HEK293 (cell line): ENCODE data around the gene TUT1.

Experiments
- CTCF ChIA-PET: fragments of 350-600 bp; formaldehyde crosslinking; extraction: SDS; loops from one replicate; lab custom pipeline; 2021; ENCODE audit warnings: antibody characterized with exemption; lab: Yijun Ruan, JAX
- POLR2A ChIA-PET: fragments of 300-600 bp; formaldehyde crosslinking; extraction: SDS; loops from one replicate; lab custom pipeline; 2020; ENCODE audit warnings: antibody characterized with exemption, inconsistent platforms; lab: Yijun Ruan, JAX
- H3K27ac ChIP-seq: fragments of 200-500 bp; sonication (Bioruptor generic); 2 replicates; pipeline ENCODE4 v1.5.1; 2014; ENCODE audit warnings: low read depth, low read length, control low read depth, inconsistent platforms; ENCODE audit errors: extremely low read depth
- H3K36me3 ChIP-seq, 2 experiments: fragments of 200-500 bp in 1 of 2; sonication (Bioruptor generic) in 1 of 2; 1 replicate in 1 of 2; 2 replicates in 1 of 2; pipeline ENCODE4 v1.5.1; 2014 to 2017; ENCODE audit warnings: inconsistent platforms in 2 of 2, low read length in 2 of 2; ENCODE audit not compliant: control insufficient read depth in 2 of 2, insufficient read depth in 1 of 2
- H3K4me1 ChIP-seq: fragments of 200-500 bp; sonication (Bioruptor generic); 2 replicates; pipeline ENCODE4 v1.5.1; 2014; ENCODE audit warnings: mild to moderate bottlenecking, low read length, inconsistent platforms; ENCODE audit not compliant: control insufficient read depth, insufficient read depth
- H3K4me3 ChIP-seq: 2 replicates; pipeline ENCODE4 v1.5.1; 2011; ENCODE audit warnings: low read depth, mild to moderate bottlenecking, control low read depth, low read length, moderate library complexity
- H3K9me3 ChIP-seq: fragments of 200-500 bp; sonication (Bioruptor generic); 2 replicates; pipeline ENCODE4 v1.5.1; 2014; ENCODE audit warnings: low read depth, low read length, inconsistent platforms; ENCODE audit not compliant: control insufficient read depth, insufficient read depth
- EGR2 ChIP-seq: fragments of 450-650 bp; formaldehyde crosslinking; IDR thresholded peaks from 2 replicates; pipeline ENCODE4 v1.5.1; 2016; ENCODE audit warnings: low read depth, missing biosample characterization, missing genetic modification characterization
- KLF16 ChIP-seq: fragments of 450-650 bp; formaldehyde crosslinking; IDR thresholded peaks from 2 replicates; pipeline ENCODE4 v1.5.1; 2017; ENCODE audit warnings: missing biosample characterization, missing genetic modification characterization
- OSR2 ChIP-seq: fragments of 450-650 bp; formaldehyde crosslinking; IDR thresholded peaks from 2 replicates; pipeline ENCODE4 v1.5.1; 2016; ENCODE audit warnings: missing biosample characterization, missing genetic modification characterization
- PRDM10 ChIP-seq: fragments of 450-650 bp; formaldehyde crosslinking; IDR thresholded peaks from 2 replicates; pipeline ENCODE4 v1.5.1; 2016; ENCODE audit warnings: missing biosample characterization, missing genetic modification characterization
- PRDM2 ChIP-seq: fragments of 450-650 bp; formaldehyde crosslinking; IDR thresholded peaks from 2 replicates; pipeline ENCODE4 v1.5.1; 2016; ENCODE audit warnings: missing biosample characterization, missing genetic modification characterization, borderline replicate concordance
- SCRT2 ChIP-seq: fragments of 450-650 bp; formaldehyde crosslinking; IDR thresholded peaks from 2 replicates; pipeline ENCODE4 v1.5.1; 2016; ENCODE audit warnings: missing biosample characterization, missing genetic modification characterization
- TSHZ1 ChIP-seq: fragments of 450-650 bp; formaldehyde crosslinking; IDR thresholded peaks from 2 replicates; pipeline ENCODE4 v1.5.1; 2016; ENCODE audit warnings: missing biosample characterization, missing genetic modification characterization, borderline replicate concordance
- ZNF157 ChIP-seq: fragments of 450-650 bp; formaldehyde crosslinking; IDR thresholded peaks from 2 replicates; pipeline ENCODE4 v1.5.1; 2016; ENCODE audit warnings: missing biosample characterization, missing genetic modification characterization
- ZNF169 ChIP-seq: fragments of 450-650 bp; formaldehyde crosslinking; IDR thresholded peaks from 2 replicates; pipeline ENCODE4 v1.5.1; 2016; ENCODE audit warnings: missing biosample characterization, missing genetic modification characterization
- ZNF175 ChIP-seq: fragments of 450-650 bp; formaldehyde crosslinking; IDR thresholded peaks from 2 replicates; pipeline ENCODE4 v1.5.1; 2016; ENCODE audit warnings: missing biosample characterization, missing genetic modification characterization
- ZNF266 ChIP-seq: fragments of 450-650 bp; formaldehyde crosslinking; IDR thresholded peaks from 2 replicates; pipeline ENCODE4 v1.5.1; 2016; ENCODE audit warnings: missing biosample characterization, missing genetic modification characterization, low read depth
- ZNF341 ChIP-seq: fragments of 450-650 bp; formaldehyde crosslinking; IDR thresholded peaks from 2 replicates; pipeline ENCODE4; 2016; ENCODE audit warnings: low read depth, missing biosample characterization, missing genetic modification characterization
- ZNF354C ChIP-seq: fragments of 450-650 bp; formaldehyde crosslinking; IDR thresholded peaks from 2 replicates; pipeline ENCODE4 v1.5.1; 2016; ENCODE audit warnings: missing biosample characterization, missing genetic modification characterization, low read depth, borderline replicate concordance
- ZNF785 ChIP-seq: fragments of 450-650 bp; formaldehyde crosslinking; IDR thresholded peaks from 2 replicates; pipeline ENCODE4 v1.5.1; 2016; ENCODE audit warnings: missing biosample characterization, missing genetic modification characterization
- ZSCAN16 ChIP-seq: fragments of 450-650 bp; formaldehyde crosslinking; IDR thresholded peaks from 2 replicates; pipeline ENCODE4 v1.5.1; 2016; ENCODE audit warnings: missing biosample characterization, missing genetic modification characterization
- ZSCAN30 ChIP-seq: fragments of 450-650 bp; IDR thresholded peaks from 2 replicates; pipeline ENCODE4 v1.5.1; 2018; ENCODE audit warnings: missing biosample characterization, mild to moderate bottlenecking, missing genetic modification characterization, moderate library complexity
- TF ChIP-seq, protein P1 (sequence below): fragments of 450-650 bp; formaldehyde crosslinking; IDR thresholded peaks from 2 replicates; pipeline ENCODE4 v1.5.0; 2017; ENCODE audit warnings: missing biosample characterization, missing genetic modification characterization, borderline replicate concordance

Gene TUT1

GRCh38 chr11:62554387-62555167, 36.7 kb downstream of the TUT1 start:
- peaks cover 9 to 33% of the 10 kb centered on the region in 2 experiments; a peak in 2 of 3 replicates for H3K36me3 ChIP-seq
- ChIA-PET POLR2A (interaction anchor here (0.6 to 5.7 kb wide), 4 partner anchors 8 to 110 kb away, joined by 4 to 53 read pairs (median 12); partner anchors contain the start of genes AHNAK, C11orf98, CSKMT and EEF1G), CTCF (interaction anchor here (1.3 to 4.0 kb wide), 5 partner anchors 12 to 159 kb away, joined by 5 to 30 read pairs (median 10); no protein-coding TSS in a partner anchor)
- TF ChIP-seq TSHZ1 (tag by site-specific recombination) (no peak), ZSCAN16 (tag by site-specific recombination) (no peak), EGR2 (no peak), PRDM10 (tag by site-specific recombination) (no peak), ZNF341 (tag by site-specific recombination) (peak; percentile 44; the same call in 1 of the 2 replicates), ZNF266 (tag by site-specific recombination) (no peak), ZSCAN30 (no peak), ZNF354C (no peak), ZNF785 (tag by site-specific recombination) (no peak), PRDM2 (tag by site-specific recombination) (no peak), ZNF169 (tag by site-specific recombination) (no peak), KLF16 (tag by site-specific recombination) (no peak), OSR2 (tag by site-specific recombination) (no peak), ZNF175 (tag by site-specific recombination) (no peak), SCRT2 (0 out of 2 replicates have a peak, but pooled peaks have one; percentile 27), ZNF157 (tag by site-specific recombination) (no peak)
- TF ChIP-seq, protein P1, sequence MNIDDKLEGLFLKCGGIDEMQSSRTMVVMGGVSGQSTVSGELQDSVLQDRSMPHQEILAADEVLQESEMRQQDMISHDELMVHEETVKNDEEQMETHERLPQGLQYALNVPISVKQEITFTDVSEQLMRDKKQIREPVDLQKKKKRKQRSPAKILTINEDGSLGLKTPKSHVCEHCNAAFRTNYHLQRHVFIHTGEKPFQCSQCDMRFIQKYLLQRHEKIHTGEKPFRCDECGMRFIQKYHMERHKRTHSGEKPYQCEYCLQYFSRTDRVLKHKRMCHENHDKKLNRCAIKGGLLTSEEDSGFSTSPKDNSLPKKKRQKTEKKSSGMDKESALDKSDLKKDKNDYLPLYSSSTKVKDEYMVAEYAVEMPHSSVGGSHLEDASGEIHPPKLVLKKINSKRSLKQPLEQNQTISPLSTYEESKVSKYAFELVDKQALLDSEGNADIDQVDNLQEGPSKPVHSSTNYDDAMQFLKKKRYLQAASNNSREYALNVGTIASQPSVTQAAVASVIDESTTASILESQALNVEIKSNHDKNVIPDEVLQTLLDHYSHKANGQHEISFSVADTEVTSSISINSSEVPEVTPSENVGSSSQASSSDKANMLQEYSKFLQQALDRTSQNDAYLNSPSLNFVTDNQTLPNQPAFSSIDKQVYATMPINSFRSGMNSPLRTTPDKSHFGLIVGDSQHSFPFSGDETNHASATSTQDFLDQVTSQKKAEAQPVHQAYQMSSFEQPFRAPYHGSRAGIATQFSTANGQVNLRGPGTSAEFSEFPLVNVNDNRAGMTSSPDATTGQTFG = no peak
- H3K4me1 ChIP-seq = peaks cover 6% of the 10 kb centered on the region; the same call in 1 of the 2 replicates
- no peak overlapping the region for H3K27ac ChIP-seq
- H3K9me3 ChIP-seq = no peaks in the 10 kb centered on the region
- no peak overlapping the region for H3K4me3 ChIP-seq
